Keratinocyte (primary cell): ENCODE results near the gene CLSTN2.

Source experiments
- EZH2 ChIP-seq: IDR thresholded peaks from one replicate; pipeline ENCODE4 v1.6.1; 2012; ENCODE audit warnings: inconsistent platforms, mild to moderate bottlenecking, low read length, moderate library complexity
- TF ChIP-seq, protein P1 (sequence below), 3 experiments: IDR thresholded peaks in 1 of 3; conservative IDR thresholded peaks in 1 of 3; optimal IDR thresholded peaks in 1 of 3; 2 replicates in 2 of 3; 3 replicates in 1 of 3; pipeline versions ENCODE3 to v1.5.1; 2011; ENCODE audit warnings: low read length in 3 of 3, mild to moderate bottlenecking in 3 of 3, moderate library complexity in 2 of 3, control low read depth in 1 of 3, inconsistent platforms in 1 of 3; ENCODE audit not compliant: insufficient read depth in 2 of 3; ENCODE audit errors: extremely low read depth in 1 of 3

DNA sequence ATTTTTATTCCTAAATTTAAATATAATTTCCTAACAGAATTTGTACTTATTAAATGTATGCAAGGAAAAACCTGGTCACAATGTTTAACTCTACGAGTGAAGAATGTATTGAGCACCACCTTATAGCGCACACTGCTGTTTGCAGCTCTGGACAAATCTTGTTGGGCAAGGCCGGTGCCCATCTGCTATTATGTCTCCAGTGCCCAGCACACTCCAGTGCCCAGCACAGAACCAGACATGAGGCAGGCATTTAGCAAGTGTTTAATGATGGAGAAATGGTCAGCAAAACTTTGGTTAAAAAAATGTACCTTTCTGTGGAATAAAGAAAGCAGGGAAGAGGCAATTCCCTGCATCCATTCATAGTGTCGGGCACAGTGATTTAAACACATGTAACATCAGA lies 488.2 kb downstream of the CLSTN2 start:
- TF ChIP-seq, protein P1, sequence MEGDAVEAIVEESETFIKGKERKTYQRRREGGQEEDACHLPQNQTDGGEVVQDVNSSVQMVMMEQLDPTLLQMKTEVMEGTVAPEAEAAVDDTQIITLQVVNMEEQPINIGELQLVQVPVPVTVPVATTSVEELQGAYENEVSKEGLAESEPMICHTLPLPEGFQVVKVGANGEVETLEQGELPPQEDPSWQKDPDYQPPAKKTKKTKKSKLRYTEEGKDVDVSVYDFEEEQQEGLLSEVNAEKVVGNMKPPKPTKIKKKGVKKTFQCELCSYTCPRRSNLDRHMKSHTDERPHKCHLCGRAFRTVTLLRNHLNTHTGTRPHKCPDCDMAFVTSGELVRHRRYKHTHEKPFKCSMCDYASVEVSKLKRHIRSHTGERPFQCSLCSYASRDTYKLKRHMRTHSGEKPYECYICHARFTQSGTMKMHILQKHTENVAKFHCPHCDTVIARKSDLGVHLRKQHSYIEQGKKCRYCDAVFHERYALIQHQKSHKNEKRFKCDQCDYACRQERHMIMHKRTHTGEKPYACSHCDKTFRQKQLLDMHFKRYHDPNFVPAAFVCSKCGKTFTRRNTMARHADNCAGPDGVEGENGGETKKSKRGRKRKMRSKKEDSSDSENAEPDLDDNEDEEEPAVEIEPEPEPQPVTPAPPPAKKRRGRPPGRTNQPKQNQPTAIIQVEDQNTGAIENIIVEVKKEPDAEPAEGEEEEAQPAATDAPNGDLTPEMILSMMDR (optimal IDR thresholded peaks at IDR 0.05 in 1 of 3, IDR thresholded peaks at IDR 0.05 in 1 of 3, conservative IDR thresholded peaks at IDR 0.05 in 1 of 3; ENCODE audit: extremely low read depth in 1 of 3, insufficient read depth in 2 of 3, low read length in 3 of 3), result no peak
- no peak for TF ChIP-seq EZH2
